Measurements from ENCODE around the gene C1orf52. TPM values are rescaled to one million over a fixed set of nuclear protein-coding genes. Genes with fewer than 3 reads are reported as not detected.

Gene C1orf52
- 20.2 to 32.4 TPM (median 21.1 TPM) in 5 replicates for total RNA-seq (2022; extraction: Qiagen RNA extraction; ENCODE audit: low read depth)

GRCh38 chr1:85259118-85259911 is at the start of gene C1orf52:
TSS of gene C1orf52 (minus strand) at chr1:85259662. CDS start at chr1:85259633, 29 bp downstream.

GRCh38 chr1:85276215-85276977 is 16.9 kb upstream of the C1orf52 start, which contains the start of gene BCL10:
TSS of gene BCL10 (minus strand) at chr1:85276632. CDS start at chr1:85276352, 280 bp downstream.

DNA sequence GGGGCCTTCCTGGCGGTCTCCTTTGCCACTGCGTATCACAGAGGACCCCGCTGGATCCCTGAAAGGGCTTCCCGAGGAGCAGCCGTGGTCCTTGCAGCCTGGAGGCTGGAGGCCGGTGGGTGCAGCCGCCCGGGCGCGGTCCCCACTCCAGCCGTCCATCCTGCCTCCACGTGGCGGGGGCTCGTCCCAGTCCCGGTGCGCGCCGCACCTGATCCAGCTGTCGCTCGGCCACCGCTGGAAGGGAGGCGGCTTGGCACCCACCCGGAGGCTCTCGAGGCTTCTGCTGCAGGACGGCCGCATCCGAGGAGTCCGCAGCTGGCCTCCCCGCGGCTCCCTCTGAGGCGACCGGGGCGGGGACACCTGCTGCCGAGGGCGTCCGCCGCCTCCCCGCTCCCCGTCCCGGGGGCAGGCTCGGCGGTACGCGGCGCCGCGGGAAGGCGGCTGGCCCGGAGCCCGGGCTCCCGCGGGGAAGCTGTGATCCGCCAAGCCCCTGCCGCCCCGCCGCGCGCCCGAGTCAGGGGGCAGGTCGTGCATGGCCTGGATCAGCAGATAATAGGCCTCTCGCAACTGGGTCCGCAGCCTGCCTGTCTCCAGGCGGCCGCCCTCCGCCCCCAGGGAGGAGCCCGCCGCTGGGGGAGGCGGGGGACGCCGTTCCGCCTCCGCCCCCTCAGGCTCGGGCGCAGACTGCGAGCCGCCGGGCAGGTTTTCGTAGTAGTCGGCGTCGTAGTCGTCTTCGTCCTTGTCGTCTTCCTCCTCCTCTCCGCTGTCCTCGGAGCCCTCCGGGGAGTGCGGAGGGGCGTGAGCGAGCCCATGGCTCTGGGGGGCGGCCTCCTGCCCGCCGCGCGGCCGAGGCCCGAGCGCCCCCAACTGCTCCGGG is 58.8 kb downstream of the C1orf52 start, which contains the start of gene SYDE2:
Gene SYDE2, minus strand, starts transcription at position 554 of the 877 bp plus-strand sequence. Its CDS starts 20 bp downstream, at position 534.

Other genes with a start within 250 kb of the C1orf52 start
- gene MCOLN3, start 211.2 kb downstream of the C1orf52 start, total RNA-seq (2022; extraction: Qiagen RNA extraction; ENCODE audit: low read depth), result 1.7 to 3.8 TPM (median 3.6 TPM) in 5 replicates
- 0.31 to 1.1 TPM (median 0.74 TPM) in 5 replicates for gene SYDE2, start 58.6 kb downstream of the C1orf52 start, total RNA-seq (2022; extraction: Qiagen RNA extraction; ENCODE audit: low read depth)
- gene BCL10, start 17.0 kb upstream of the C1orf52 start, total RNA-seq (2022; extraction: Qiagen RNA extraction; ENCODE audit: low read depth), result 13.3 to 19.0 TPM (median 16.1 TPM) in 5 replicates
- 5.1 to 7.9 TPM (median 6.6 TPM) in 5 replicates for gene DDAH1, start 205.5 kb upstream of the C1orf52 start, total RNA-seq (2022; extraction: Qiagen RNA extraction; ENCODE audit: low read depth)